Breast epithelium (tissue), 3 donors: ENCODE results near the gene NCBP2L.

ENCODE experiments used
- POLR2A ChIP-seq: fragments of 450-650 bp; IDR thresholded peaks from one replicate; pipeline ENCODE4 v1.6.1; 2016; ENCODE audit warnings: antibody characterized with exemption, mild to moderate bottlenecking, moderate library complexity
- POLR2AphosphoS5 ChIP-seq, 3 donors: sonication (generic); formaldehyde crosslinking; IDR thresholded peaks; one replicate each; pipeline ENCODE4 v1.6.1; 2017; ENCODE audit warnings: antibody characterized with exemption in 3 of 3

DNA sequence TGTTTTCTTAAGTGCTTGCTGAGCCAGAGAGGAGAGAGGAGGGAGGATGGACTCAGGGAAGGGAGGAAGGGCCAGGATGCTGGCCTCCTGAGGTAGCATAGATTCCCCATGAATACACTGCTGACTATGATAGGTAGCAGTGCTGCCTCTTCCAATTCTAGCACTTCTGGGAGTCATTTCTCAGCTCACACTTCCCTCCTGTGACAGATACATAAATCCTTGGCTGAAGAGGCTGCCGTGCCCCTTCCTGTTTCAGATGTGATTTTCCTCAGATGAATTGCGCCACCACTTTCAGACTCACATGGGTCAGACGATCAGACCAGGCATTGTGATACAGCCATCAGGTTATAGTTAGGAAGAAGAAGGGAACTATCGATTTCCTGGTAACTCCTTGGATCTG, 24.3 kb upstream of the NCBP2L start:
- TF ChIP-seq POLR2A (no peak), POLR2AphosphoS5 (IDR thresholded peaks at IDR 0.05) (no peak)
